NCI-H1105 (cell line): ENCODE measurements around the gene JAML.

ENCODE experiments used
- DNase-seq: peaks from one replicate; lab custom pipeline; 2025; lab: John Stamatoyannopoulos, UW

Gene JAML

DNA sequence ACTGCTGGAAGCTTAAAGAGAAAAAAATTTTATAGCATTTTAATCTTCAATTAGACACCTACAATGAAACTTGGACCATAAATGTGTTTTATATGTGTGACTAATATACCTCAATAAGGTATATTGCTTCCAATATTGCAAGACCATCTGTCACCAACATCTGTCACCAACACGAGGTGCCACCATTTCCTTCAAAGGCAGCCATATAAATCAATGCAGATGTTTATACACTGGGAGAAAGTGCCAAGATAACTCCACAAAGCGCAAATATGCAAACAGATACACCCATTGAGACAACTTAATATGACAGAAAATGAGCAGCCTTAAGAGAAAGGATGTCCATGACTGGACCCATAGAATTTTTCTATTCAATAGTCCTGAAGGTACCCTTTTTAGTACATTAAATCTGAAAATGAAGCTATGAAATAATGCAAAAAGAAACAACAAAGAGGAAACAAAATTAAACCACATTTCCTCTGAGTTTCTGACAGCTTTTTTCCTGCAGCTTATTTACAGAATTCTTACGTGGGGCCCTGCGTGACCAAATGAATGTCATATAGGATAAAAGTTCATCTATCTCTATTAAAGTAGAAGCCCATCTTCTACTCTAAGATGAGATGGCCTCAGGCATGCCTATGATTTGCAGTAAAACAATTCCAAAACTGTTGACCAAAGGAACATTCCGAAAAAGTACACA is 14.8 kb upstream of the JAML start:
- no peak for DNase-seq

DNA sequence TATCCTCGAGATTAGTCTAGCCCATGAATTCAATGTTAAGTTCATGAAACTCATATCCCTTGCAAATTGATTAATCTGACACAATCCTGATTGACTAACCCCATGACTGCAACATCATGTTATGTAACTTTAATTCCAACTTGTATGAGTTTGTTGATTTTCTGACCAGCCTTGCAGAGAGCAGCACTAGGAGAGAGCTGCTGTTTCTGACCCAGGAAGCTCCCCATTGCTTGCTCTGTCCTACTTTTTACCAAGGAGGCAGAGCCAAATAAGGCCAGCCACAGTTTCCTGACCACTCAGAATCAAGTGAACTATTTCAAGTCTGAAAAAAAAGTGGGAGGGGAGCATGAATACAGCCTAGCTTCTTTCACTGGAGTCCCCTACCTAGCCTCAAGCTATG is 14.1 kb upstream of the JAML start:
- DNase-seq = no peak

DNA sequence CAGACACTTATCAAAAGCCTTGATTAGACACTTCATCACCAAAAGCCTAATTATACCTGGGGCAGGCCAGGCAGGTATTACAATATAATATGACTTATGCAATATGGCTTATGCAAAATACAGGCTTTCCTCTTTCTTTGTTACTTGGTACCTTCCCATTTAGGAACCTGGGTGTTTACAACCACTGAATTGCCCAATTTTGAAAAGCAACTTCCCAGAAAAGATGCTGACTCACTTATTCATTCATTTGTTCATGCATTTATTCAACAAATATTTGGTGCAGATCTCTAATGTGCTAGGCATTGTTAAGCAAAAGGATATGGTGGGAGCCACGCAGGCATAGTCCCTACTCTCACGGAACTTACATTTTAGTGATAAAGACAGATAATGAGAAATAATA is 13.6 kb upstream of the JAML start:
- no peak for DNase-seq

DNA sequence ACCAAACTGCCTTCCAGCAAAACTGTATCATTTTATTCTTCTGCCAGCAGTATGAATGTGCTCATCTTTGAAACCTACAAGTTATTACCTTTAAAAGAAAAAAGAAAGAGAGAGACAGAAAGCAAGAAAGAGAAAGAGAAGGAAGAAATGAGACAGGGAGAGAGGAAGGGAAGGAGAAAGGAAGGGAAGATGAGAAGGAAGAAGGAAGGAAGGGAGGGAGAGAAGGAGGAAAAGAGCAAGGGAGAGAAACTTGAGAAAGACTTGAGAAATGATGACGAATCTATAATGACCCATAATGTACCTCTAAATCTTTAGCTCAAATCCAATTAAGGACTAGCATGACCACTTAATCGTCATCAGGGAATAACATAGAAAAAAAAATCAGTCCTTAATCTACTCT is 11.4 kb upstream of the JAML start:
- DNase-seq = no peak

DNA sequence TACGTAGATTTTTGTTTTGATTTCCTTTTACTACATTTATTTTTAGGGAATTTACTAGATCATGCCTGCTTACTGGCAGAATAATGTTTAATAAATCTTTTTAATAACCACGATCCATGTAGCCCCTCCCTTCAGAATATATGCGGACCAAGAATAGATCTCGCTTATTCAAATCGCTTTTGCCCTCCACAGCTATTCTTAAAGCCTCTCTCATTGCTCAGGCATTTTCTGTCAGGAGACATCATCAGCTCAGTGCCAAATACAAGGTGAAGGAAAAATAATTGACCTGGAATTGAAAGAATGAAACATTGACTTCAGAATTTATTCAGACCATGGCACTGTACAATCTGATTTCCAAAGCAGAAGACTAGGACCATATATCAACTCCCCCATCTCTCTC is 10.0 kb upstream of the JAML start:
- DNase-seq = no peak

DNA sequence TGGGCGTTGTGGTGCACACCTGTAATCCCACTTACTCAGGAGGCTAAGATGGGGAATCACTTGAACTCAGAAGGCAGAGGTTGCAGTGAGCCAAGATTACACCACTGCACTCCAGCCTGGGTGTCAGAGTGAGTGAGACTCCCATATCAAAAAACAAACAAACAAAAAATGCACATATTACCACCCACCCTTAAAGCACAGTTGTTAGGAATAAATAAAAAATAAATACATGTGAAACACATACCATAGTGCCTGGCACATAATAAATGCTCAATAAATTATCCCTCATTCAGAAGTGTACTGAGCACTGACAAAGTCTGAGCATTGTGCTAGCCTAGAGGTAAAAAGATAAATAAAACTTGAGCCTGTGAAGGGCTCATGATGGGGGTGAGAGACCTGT is 9.0 kb upstream of the JAML start:
- DNase-seq = no peak

DNA sequence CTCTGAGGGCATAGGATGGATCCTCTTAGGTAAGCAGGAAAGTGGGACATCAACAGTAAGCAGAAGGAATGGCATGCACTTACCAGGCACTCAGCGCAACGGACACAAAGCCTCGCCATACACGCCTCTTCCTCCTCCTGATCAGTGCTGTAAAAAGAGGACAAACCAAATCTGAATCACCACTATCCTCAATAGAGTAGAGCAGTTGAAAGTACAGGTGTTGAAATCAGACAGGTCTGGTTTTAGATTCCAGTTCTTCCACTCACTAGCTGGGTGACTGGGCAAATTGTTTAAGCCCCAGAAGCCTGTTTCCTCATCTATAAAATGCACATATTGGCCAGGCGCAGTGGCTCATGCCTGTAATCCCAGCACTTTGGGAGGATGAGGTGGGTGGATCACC is 8.6 kb upstream of the JAML start:
- no peak for DNase-seq

DNA sequence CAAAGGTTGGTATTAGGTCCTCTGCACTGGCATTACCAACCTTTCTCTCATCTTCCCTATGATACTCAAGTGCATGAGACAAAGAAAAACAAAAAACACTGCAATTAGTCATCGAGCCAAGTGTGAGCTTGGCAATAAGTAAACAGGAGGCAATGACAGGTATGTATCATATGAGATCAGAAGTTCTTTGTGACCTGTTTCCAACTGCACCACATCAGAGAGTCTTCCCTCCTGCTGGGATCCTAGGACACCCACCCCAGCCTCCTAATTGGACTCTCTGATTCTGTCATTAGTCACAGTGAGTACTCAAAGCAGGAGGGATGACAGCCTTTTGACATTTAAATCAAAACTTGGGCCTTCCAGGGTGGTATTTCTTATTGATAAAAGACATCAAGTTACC is 7.8 kb upstream of the JAML start:
- no peak for DNase-seq

DNA sequence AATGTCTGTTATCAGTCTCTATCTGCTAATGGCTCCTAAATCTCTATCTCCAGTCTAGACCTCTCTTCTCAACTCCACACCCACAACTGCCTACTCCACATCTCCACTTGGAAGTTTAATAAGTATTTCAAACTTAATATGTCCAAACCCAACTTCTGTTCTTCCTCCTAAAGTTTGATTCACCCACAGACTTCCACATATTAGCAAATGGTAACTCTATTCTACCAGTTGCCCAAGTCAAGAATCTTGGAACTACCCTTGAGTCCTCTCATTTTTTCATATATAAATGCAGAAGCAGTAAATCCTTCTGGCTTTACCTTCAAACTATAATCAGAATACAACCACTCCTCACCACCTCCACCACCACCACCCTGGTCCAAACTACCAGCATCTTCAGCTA is 6.7 kb upstream of the JAML start:
- no peak for DNase-seq

DNA sequence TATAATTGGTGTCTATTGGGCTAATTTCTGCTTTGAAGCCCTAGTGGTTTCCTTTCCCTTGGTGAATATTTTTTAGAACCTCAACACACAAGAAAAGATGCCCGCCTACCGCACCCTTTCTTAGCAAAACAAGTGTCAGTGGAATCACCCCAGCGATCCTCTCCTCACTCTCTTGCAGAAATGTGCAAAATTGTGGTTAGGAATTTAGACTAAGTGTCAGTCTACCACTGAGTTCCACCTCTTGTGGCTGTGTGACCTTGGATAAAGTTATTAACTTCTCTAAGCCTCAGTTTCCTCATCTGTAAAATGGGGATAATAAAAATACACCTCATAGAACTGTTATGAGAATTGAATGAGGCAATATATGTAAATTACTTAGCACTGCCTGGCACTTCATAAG is 5.3 kb upstream of the JAML start:
- DNase-seq = no peak

DNA sequence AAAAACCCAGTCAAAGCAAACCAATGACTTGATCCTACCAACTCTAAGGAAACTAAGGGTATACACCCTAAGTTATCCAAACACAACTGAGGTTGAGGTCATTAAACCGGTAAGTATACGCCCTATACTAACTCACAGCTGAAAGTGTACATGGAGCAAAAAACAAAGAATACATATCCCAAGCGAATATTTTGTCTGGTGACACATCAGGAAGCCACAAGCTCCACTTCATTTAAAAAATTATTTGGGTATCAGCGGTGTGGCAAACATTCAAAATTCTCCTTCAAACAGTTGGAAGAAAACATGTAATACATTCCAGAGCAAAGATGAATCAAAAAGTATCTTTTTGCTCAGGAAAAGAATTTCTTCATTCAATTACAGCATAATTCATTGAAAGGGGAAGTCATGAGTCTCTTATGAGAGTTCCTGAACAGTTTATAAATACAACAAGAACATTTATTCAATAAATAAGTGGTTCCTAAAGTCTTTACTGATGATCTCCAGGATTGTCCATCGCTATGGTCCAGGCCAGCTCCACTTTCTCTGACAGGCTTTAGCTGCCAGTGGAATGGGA is 4.5 kb upstream of the JAML start:
- DNase-seq = no peak

DNA sequence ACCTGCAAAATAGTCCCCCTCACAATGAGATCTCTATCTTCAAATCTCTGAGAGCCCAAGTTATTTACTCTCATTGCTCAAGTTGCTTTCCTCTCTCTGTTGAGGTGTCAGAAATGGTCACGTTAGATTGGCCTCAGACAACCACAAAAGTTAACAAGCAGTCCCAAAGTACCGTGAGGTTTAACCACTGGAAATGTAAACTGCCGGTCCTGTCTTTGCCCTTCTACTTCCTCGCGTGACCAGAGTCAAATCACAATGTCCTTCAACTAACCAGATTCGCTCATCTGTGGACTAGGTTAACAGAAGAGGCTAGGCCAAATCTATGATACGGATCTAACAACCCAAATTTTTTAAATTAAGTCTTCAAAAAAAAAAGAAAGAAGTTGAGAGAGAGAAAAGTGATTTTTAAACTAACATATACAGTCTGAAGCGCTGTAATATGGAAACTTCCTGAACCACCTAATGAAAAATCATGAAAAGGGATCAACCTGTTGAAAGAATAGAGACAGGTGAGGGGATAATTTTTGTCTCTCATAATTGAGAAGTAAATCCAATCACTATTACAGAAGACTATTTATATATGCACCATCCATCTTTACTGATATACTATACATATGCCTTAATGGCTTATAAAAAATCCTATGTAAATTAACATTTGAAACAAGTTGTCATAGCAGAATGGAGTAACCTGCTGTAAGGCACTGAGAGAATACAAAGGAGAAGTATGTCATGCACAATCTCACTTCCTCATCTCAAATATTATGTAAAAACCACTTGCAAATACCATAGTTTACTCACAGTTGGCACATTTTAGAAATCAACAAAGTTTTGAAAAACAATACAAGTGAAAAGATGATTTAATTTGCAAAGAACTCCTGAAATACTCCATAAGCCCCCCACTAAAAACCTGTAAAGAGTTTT is 3.3 kb upstream of the JAML start:
- no peak for DNase-seq

DNA sequence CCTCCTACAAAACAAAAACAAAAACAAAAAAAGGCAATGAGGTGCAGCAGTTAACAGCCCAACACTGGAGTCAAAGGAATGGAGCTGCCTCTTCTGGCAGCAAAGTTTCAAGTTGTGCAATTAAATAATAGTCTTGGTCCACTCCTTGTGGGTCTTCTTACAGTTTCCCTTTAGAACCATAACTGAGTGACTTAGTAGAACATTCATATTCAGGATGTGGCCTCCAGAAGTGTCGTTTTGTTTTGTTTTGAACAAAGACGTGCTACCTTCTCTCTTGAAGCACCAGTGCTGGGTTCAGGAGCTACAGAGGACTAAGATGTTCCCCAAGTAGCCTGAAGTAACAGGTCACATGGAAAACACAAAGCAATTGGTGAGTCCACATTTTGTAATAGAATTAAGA is 2.0 kb upstream of the JAML start:
- DNase-seq = no peak

DNA sequence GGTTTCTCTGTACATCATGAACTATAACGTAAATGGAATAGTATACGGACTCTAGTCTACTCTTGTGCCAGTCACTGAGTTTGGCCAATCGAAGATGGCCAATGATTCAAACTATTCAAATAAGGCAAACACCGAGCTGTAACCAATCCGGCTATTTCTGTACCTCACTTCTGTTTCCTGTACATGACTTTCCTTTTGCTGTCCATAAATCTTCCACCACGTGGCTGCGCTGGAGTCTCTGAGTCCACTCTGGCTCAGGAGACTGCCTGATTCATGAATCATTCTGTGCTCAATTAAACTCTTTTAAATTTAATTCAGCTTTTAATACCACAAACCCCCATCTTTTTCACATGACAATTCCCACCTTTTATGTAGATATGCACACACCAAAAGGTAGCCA is 1.5 kb upstream of the JAML start:
- no peak for DNase-seq

DNA sequence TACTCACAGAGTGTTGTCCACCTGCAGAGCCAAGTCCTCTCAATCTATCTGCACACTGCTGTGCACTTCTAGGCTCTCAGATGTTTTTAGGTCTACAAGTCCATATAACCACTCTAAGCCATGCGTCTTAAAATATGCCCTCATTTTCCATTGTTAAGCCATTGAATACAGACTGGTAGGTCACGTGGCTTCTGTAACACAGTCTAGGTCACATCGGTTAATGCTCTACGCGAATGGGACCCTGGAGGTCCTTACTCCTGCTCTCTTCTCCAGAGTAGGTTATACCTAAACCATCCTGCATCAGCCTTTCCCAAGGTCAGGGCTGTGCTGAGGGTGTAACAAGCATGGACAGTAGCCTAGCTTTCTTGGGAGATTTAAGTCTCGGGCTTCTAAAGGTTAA is 819 bp downstream of the JAML start:
- no peak for DNase-seq

DNA sequence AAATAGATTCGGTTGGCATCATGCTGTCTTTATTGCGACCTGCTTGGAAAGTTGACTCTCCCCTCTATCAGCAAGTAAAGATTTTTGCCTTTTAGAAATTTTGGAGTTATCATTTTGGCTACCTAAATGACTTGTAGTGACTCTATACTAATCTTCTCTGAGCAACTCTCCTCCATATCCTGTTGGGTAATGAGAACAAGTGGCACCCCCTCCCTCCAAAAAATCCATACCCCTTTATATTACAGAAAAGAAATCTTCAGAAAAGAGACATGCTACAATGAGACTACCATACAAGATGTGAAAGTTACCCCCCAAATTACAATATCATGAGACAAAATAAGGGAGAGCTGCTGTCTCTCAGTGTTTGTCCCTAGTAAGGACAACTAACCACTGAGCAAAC is 1.2 kb downstream of the JAML start:
- no peak for DNase-seq

DNA sequence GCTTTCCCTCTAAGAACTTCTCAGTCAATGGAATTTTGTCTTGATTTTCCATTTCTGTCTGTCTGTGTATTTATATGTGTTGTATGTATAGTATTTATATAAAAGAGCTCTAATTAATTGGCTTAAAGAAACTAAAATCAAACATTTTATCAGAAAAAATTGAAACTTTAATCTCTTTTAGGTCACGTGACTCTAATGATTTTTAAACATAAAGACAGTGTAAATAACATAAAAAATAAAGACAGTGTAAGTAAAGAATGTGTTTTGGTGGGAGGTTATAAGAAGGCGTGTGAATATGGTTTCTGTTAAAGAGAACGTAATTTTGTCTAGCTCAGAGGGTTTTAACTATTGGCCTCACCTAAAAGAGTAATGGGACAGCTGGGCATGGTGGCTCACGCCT is 2.4 kb downstream of the JAML start:
- no peak for DNase-seq

DNA sequence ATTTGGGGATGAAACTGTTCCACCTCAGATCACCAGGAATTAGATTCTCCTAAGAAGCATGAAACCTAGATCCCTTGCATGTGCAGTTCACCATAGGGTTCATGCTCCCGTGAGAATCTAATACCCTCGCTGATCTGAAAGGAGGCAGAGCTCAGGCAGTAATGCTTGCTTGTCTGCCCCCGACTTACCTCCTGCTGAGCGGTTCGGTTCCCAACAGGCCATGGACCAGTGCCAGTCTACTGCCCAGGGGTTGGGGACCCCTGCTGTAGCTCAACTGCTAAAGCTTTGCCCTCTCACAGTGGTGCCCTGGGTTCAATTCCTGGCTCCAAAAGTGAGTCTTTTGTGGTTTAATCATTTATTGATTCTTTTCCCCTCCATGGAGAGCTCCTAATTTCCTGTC is 3.4 kb downstream of the JAML start:
- no peak for DNase-seq

DNA sequence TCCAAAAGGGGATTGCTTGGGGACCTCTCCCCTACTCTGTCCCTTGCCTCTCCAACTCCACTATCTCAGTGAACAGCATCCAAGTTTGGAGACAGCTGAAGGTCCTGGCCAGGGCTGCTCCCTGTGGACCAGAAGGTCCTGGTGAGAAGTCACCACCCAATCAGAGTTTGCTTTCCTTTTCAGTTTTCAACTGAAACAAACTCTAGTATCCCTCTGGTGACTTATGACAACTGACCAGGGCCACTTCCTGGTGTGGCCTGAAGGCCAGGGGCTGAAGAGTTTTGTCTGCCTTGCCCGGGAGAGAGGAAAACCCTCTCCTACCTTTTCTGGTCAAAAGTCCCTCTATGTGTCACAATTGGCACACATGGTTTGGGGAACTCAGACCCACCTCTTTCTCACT is 5.1 kb downstream of the JAML start:
- DNase-seq = no peak

DNA sequence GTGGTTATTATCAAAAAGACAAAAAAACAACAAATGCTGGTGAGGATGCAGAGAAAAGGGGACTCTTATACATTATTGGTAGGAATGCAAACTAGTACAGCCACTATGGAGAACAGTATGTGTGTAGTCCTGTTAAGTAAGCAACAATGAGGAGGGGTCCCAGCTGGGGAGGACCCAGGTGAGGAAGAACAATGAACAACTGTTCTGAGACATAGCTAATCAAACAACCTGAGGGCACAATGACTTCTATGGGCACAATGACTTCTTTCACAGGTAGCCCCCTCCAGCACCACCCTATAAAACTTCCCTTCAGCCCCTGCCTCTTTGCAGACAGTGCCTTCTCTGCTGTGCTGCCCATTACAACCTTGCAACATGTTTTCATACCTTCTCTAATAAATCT is 5.6 kb downstream of the JAML start:
- DNase-seq = no peak

DNA sequence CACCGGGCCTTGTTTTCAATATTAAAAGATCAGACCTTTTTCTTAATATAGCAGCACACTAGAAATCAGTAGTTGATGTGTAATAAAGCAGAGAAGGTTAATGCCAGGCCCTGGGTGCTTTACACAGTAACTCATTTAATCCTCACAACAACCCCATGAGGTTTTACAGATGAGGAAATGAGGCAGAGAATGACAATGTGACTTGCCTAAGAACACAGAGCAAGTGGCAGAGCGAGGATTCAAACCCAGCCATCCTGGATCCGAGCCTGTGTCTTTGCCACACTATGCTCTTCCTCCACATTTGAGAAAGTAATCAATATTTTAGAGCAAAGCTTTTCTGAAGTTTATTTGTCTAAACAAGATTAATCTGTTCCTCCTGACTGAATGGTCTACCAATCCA is 7.2 kb downstream of the JAML start:
- no peak for DNase-seq

DNA sequence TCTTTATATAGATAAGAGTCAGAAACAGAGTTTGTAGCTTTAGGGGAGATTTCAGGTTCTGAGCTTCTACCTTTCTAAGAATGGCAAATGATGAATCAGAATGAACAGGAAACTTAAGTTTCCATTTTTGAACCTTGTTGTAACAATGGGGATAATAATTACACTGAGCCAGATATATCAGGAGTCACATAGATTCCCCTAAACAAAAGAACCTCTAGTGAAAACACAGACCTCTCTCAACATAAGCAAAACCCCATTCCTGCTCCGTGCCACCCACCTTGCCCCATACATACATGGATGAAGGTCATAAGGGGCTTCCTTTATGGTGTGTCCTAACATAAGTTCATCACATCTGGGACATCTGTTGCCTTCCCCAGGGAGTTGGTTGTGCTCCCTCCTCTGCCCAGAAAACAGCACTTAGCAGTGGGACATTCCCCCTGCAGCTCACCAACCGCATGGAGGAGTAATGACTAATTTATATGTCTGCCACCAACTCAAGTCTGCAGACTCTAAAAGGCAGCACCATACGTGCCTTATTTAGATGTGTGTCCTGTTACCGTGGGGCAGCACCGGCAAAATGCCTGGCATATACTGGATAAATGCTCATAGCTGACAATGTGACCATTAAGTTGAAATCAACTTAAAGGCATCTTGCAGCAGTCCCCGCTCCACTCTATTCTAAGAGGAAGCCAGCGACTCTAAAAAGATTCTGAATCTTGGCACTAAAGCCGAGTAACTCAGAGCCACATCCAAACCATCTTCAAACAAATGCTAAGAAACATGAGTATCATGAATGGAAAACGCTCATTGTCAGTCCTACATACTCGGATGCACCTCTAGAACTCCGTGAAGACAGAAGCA is 8.0 kb downstream of the JAML start:
- no peak for DNase-seq
